ENCODE data around the gene TRPM8.

GRCh38 chr2:233988581-233988980 is 71.4 kb downstream of the TRPM8 start:
- TF ChIP-seq ZNF253 (CRISPR knock-in tag; IDR thresholded peaks at IDR 0.05; ENCODE audit: borderline replicate concordance): no peak
- TF ChIP-seq ZGPAT (CRISPR knock-in tag; IDR thresholded peaks at IDR 0.05): no peak
- no peak for TF ChIP-seq GABPA (IDR thresholded peaks at IDR 0.05; ENCODE audit: low read depth, low read length)
- no peak for TF ChIP-seq GABPA (CRISPR knock-in tag; IDR thresholded peaks at IDR 0.05; ENCODE audit: low read depth)
- TF ChIP-seq CTCF (CRISPR knock-in tag; IDR thresholded peaks at IDR 0.05): no peak
- no peak for TF ChIP-seq CHD2 (IDR thresholded peaks at IDR 0.05; ENCODE audit: low read depth, low read length)
- TF ChIP-seq HDAC6 (IDR thresholded peaks at IDR 0.05; ENCODE audit: low read depth, low read length): no peak
- TF ChIP-seq ZMAT5 (CRISPR knock-in tag; IDR thresholded peaks at IDR 0.05; ENCODE audit: borderline replicate concordance, low read depth): no peak
- no peak for TF ChIP-seq ZNF678 (CRISPR knock-in tag; IDR thresholded peaks at IDR 0.05)
- TF ChIP-seq SMAD1 (CRISPR knock-in tag; IDR thresholded peaks at IDR 0.05; ENCODE audit: borderline replicate concordance, low read depth): no peak
